Retinal pigment epithelial cell (primary cell): Measurements from ENCODE around the gene TBXAS1.
A peak's percentile ranks its signal among the peaks of the same experiment; 100 is the strongest.

ENCODE experiments used
- DNase-seq: peaks from one replicate; pipeline ENCODE4 v3.0.0-alpha.2; 2010; ENCODE audit warnings: low read depth
- H3K4me3 ChIP-seq: 2 replicates; pipeline ENCODE4 v1.5.1; 2011; ENCODE audit warnings: mild to moderate bottlenecking, low read length, control low read depth, moderate library complexity
- TF ChIP-seq, protein P1 (sequence below): conservative IDR thresholded peaks from 2 replicates; pipeline ENCODE4 v1.5.1; 2011; ENCODE audit warnings: low read depth, low read length, control low read depth, inconsistent platforms

TBXAS1 gene

GRCh38 chr7:139867847-139868246 is 38.8 kb downstream of the TBXAS1 start:
- DNase-seq = no peak
- TF ChIP-seq, protein P1, sequence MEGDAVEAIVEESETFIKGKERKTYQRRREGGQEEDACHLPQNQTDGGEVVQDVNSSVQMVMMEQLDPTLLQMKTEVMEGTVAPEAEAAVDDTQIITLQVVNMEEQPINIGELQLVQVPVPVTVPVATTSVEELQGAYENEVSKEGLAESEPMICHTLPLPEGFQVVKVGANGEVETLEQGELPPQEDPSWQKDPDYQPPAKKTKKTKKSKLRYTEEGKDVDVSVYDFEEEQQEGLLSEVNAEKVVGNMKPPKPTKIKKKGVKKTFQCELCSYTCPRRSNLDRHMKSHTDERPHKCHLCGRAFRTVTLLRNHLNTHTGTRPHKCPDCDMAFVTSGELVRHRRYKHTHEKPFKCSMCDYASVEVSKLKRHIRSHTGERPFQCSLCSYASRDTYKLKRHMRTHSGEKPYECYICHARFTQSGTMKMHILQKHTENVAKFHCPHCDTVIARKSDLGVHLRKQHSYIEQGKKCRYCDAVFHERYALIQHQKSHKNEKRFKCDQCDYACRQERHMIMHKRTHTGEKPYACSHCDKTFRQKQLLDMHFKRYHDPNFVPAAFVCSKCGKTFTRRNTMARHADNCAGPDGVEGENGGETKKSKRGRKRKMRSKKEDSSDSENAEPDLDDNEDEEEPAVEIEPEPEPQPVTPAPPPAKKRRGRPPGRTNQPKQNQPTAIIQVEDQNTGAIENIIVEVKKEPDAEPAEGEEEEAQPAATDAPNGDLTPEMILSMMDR = no peak
- H3K4me3 ChIP-seq = no peak overlapping the region

DNA sequence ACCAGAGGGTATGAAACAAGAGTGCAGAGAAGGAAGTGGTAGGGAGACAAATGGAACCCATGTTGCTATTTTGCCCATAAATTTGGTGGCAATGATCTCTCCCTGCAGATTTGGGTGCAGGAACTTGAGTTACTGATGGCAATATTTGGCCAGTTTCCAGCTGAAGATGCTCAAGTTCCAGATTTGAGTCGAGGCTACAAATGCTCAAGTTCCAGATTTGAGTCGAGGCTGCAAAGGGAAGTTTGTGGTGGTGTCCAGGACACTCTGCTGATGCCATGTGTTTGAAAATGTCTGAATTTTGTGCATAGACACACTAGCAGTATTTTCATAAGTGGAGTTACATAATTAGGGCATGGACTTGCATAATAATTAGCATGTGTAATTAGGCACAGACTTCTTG is 40.8 kb downstream of the TBXAS1 start:
- H3K4me3 ChIP-seq = no peak overlapping the region
- DNase-seq = no peak
- TF ChIP-seq, protein P1 = no peak

GRCh38 chr7:139870380-139870779 is 41.3 kb downstream of the TBXAS1 start:
- no peak for DNase-seq
- no peak overlapping the region for H3K4me3 ChIP-seq
- TF ChIP-seq, protein P1 = no peak

DNA sequence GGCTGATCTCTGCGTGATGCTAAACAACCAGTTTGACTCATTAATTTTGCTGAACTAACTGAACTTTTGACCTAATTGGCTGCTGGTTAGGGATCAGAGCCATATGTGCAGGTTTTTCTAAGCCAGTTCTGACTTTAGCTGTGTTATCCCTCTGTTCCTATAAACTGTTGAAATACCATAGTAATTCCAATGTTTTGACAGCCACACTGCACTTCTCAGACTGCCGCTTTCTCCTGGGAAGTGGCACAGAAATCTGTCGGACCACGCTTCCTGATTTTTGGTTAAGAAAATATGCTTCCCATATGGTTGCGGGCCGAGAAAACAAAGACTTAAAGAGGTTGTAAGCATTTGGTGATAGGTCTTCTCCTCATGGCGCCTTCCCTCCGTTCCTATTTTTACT is 42.3 kb downstream of the TBXAS1 start:
- TF ChIP-seq, protein P1 = no peak
- DNase-seq = peak; percentile 79
- H3K4me3 ChIP-seq = no peak overlapping the region

DNA sequence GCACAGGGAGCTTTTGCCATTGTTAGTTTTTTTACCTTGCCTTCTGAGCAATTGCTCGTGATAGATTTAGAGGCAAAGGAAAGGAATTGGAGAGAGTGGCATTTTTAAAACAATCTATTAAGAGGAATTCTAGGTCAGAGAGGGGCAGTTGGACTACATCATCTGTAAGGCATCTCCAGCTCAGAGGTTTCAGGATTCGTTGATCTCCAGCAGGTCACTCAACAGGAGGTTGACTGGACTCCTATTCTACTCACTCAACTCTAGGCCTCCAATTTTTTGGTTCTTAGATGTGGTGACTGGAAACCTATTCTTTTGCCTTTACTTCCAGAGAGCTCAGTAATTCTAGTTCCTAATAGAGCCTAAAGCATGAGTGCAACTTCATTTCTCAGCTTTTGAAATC is 42.8 kb downstream of the TBXAS1 start:
- no peak for DNase-seq
- H3K4me3 ChIP-seq = no peak overlapping the region
- TF ChIP-seq, protein P1 = no peak

- DNase-seq = no peak
- H3K4me3 ChIP-seq = no peak overlapping the region
These were observed 44.7 kb downstream of the TBXAS1 start for GRCh38 chr7:139873593-139874301.

GRCh38 chr7:139874302-139874629 is 45.2 kb downstream of the TBXAS1 start:
- H3K4me3 ChIP-seq = no peak overlapping the region
- TF ChIP-seq, protein P1 = no peak
- DNase-seq = no peak

More at GRCh38 chr7:139873593-139874301, 44.7 kb downstream of the TBXAS1 start:
- TF ChIP-seq, protein P1 = no peak
